Neural crest cell (in vitro differentiated cells): Measurements from ENCODE around the gene SYNGR4. TPM values are rescaled to one million over a fixed set of nuclear protein-coding genes. Genes with fewer than 3 reads are reported as not detected.
"Not testable (repeated sequence)": the region's sequence is repeated elsewhere in the genome, so short reads cannot be mapped to it uniquely, and the experiment has no call there.

Experiments
- DNase-seq: peaks from one replicate; pipeline ENCODE4 v3.0.0; 2021; ENCODE audit warnings: low read depth, mixed read lengths, low spot score
- H3K27ac Mint-ChIP-seq: one replicate; pipeline ENCODE4 v1.8.0; 2021; ENCODE audit warnings: mild to moderate bottlenecking, mixed read lengths; ENCODE audit not compliant: unreplicated experiment
- H3K27me3 Mint-ChIP-seq: 2 replicates; pipeline ENCODE4 v1.8.0; 2021; ENCODE audit warnings: low read depth, mild to moderate bottlenecking, mixed read lengths
- H3K36me3 Mint-ChIP-seq: 2 replicates; pipeline ENCODE4 v1.8.0; 2021; ENCODE audit warnings: low read depth, mild to moderate bottlenecking, mixed read lengths
- H3K4me1 Mint-ChIP-seq: 2 replicates; pipeline ENCODE4 v1.8.0; 2021; ENCODE audit warnings: mixed read lengths
- H3K4me3 Mint-ChIP-seq: one replicate; pipeline ENCODE4 v1.8.0; 2021; ENCODE audit warnings: mild to moderate bottlenecking, mixed read lengths
- H3K9me3 Mint-ChIP-seq: 2 replicates; pipeline ENCODE4 v1.8.0; 2021; ENCODE audit warnings: mixed read lengths
- total RNA-seq: library from RNA; stranded (reverse); gene quantifications from 2 replicates; pipeline ENCODE4 v1.2.1, GENCODE V29; 2021
- TF ChIP-seq, protein P1 (sequence below): fragments of 200-600 bp; sonication (generic); conservative IDR thresholded peaks from 2 replicates; pipeline ENCODE4 v1.5.0; 2021; ENCODE audit warnings: antibody characterized with exemption, mild to moderate bottlenecking

SYNGR4 gene
- total RNA-seq, 1 donor from 2014 or later, result not detected

- no peak for DNase-seq
- Mint-ChIP-seq H3K4me3 (no peak overlapping the region), H3K9me3 (peaks cover 2% of the 10 kb centered on the region), H3K36me3 (no peaks in the 10 kb centered on the region), H3K4me1 (peaks cover 3% of the 10 kb centered on the region), H3K27ac (no peak overlapping the region), H3K27me3 (no peaks in the 10 kb centered on the region)
- TF ChIP-seq, protein P1, sequence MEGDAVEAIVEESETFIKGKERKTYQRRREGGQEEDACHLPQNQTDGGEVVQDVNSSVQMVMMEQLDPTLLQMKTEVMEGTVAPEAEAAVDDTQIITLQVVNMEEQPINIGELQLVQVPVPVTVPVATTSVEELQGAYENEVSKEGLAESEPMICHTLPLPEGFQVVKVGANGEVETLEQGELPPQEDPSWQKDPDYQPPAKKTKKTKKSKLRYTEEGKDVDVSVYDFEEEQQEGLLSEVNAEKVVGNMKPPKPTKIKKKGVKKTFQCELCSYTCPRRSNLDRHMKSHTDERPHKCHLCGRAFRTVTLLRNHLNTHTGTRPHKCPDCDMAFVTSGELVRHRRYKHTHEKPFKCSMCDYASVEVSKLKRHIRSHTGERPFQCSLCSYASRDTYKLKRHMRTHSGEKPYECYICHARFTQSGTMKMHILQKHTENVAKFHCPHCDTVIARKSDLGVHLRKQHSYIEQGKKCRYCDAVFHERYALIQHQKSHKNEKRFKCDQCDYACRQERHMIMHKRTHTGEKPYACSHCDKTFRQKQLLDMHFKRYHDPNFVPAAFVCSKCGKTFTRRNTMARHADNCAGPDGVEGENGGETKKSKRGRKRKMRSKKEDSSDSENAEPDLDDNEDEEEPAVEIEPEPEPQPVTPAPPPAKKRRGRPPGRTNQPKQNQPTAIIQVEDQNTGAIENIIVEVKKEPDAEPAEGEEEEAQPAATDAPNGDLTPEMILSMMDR, result no peak
These were observed 4.8 kb downstream of the SYNGR4 start for GRCh38 chr19:48368936-48369335.

- TF ChIP-seq, protein P1, result no peak
- Mint-ChIP-seq H3K9me3 (no peaks in the 10 kb centered on the region), H3K4me3 (no peak overlapping the region), H3K27me3 (no peaks in the 10 kb centered on the region), H3K27ac (no peak overlapping the region), H3K36me3 (no peaks in the 10 kb centered on the region), H3K4me1 (peaks cover under 1% of the 10 kb centered on the region)
- no peak for DNase-seq
These were observed 6.8 kb downstream of the SYNGR4 start for GRCh38 chr19:48370955-48371354.

DNA sequence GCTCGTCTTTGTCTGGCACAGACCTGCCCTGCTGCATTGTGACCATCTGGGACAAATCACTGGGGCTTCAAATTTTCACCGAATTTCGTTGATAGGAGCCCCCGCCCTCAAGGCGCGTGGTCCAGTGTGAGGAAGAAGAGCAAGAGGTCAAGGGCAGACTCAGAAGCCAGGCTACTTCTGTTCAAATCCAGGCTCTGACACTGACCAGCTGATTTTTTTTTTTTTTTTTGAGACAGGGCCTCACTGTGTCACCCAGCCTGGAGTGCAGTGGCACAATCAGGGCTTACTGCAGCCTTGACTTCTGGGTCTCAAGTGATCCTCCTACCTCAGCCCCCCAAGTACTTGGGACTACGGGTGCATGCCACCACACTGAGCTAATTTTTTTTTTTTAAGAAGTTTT lies 7.2 kb downstream of the SYNGR4 start:
- Mint-ChIP-seq H3K36me3 (no peaks in the 10 kb centered on the region), H3K4me1 (peaks cover 3% of the 10 kb centered on the region), H3K27ac (no peak overlapping the region), H3K9me3 (no peaks in the 10 kb centered on the region), H3K27me3 (no peaks in the 10 kb centered on the region), H3K4me3 (no peak overlapping the region)
- TF ChIP-seq, protein P1, result no peak
- DNase-seq, result no peak

- DNase-seq, H3K36me3 Mint-ChIP-seq, H3K4me3 Mint-ChIP-seq, H3K9me3 Mint-ChIP-seq, H3K27ac Mint-ChIP-seq, H3K4me1 Mint-ChIP-seq, H3K27me3 Mint-ChIP-seq: not testable (repeated sequence)
These were observed 7.6 kb downstream of the SYNGR4 start for GRCh38 chr19:48371771-48372170.

- DNase-seq, result no peak
- Mint-ChIP-seq H3K4me1 (peaks cover 3% of the 10 kb centered on the region), H3K9me3 (no peaks in the 10 kb centered on the region), H3K36me3 (no peaks in the 10 kb centered on the region), H3K4me3 (no peak overlapping the region), H3K27ac (peak overlapping the region; percentile 72), H3K27me3 (no peaks in the 10 kb centered on the region)
- TF ChIP-seq, protein P1, result no peak
These were observed 8.7 kb downstream of the SYNGR4 start for GRCh38 chr19:48372904-48373303.

GRCh38 chr19:48373567-48373966 lies 9.4 kb downstream of the SYNGR4 start:
- no peak overlapping the region for H3K27ac Mint-ChIP-seq
- no peak overlapping the region for H3K4me3 Mint-ChIP-seq
- no peak for DNase-seq
- H3K9me3 Mint-ChIP-seq, result no peaks in the 10 kb centered on the region
- TF ChIP-seq, protein P1, result no peak
- H3K4me1 Mint-ChIP-seq, result peaks cover 3% of the 10 kb centered on the region
- no peaks in the 10 kb centered on the region for H3K27me3 Mint-ChIP-seq
- no peaks in the 10 kb centered on the region for H3K36me3 Mint-ChIP-seq
